HG02884 (cell line): ENCODE data around the gene C2CD3.
"Not testable (repeated sequence)": the region's sequence is repeated elsewhere in the genome, so short reads cannot be mapped to it uniquely, and the experiment has no call there.

ENCODE experiments used
- ATAC-seq: cut with Tn5 transposase; IDR thresholded peaks from one replicate; pipeline ENCODE4 v1.9.1; 2021; ENCODE audit warnings: mild to moderate bottlenecking, moderate library complexity; ENCODE audit not compliant: unreplicated experiment

Gene C2CD3

DNA sequence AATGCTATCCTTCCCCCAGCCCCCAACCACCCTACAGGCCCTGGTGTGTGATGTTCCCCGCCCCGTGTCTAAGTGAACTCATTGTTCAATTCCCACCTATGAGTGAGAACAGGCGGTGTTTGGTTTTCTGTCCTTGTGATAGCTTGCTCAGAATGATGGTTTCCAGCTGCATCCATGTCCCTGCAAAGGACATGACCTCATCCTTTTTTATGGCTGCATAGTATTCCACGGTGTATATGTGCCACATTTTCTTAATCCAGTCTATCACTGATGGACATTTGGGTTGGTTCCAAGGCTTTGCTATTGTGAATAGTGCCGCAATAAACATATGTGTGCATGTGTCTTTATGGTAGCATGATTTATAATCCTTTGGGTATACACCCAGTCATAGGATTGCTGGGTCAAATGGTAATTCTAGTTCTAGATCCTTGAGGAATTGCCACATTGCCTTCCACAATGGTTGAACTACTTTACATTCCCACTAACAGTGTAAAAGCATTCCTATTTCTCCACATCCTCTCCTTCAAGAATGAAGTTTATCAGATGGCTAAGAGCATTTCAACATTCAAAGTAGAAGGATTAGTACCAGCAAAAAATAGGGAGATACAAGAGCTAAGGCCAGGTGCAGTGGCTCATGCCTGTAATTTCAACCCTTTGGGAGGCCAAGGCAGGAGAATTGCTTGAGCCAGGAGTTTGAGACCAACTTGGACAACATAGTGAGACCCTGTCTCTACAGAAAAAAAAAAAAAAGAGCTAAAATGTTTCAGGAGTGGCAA is 50.4 kb downstream of the C2CD3 start:
- not testable (repeated sequence) for ATAC-seq

DNA sequence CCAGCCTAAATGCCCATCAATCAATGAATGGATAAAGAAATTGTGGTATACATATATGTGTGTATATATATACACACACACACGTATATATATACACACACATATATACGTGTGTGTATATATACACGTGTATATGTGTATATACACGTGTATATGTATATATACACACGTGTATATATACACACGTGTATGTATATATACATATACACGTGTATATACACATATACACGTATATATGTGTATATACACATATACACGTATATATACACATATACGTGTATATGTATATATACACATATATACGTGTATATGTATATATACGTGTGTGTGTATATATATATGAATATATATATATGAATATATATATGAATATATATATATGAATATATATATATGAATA is 54.1 kb downstream of the C2CD3 start:
- no peak for ATAC-seq

DNA sequence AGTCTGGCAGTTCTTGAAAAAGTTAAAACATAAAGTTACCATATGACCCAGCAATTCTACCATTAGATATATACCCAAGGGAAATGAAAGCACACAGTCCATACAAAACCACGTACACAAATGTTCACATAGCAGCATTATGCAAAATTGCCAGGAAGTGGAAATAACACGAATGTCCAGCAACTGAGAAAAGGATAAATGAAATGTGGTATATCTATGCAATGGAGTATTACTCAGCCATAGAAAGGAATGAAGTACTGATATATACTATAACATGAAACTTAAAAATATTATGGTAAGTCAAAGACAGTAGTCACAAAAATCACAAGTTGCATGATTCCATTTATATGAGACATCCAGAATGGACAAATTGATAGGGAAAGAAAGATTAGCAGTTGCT is 57.9 kb downstream of the C2CD3 start:
- ATAC-seq = no peak

DNA sequence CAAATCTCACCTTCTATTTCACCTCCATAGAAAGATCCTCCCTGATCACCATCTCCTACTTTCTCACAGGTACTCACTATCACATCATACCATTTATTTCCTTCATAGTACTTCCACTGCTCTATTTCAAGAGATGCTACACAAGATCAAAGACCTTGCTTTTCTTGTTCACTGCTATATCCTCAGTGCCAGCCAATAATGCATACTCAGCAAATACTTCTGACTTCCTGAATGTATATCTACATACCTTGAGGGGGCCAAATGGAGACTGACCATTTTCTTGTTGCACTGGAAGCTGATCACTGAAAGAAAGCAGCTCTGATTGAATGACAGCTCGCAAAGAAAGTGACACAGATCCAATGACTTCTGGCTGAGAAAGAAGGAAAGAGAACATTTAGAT is 64.7 kb downstream of the C2CD3 start:
- no peak for ATAC-seq

DNA sequence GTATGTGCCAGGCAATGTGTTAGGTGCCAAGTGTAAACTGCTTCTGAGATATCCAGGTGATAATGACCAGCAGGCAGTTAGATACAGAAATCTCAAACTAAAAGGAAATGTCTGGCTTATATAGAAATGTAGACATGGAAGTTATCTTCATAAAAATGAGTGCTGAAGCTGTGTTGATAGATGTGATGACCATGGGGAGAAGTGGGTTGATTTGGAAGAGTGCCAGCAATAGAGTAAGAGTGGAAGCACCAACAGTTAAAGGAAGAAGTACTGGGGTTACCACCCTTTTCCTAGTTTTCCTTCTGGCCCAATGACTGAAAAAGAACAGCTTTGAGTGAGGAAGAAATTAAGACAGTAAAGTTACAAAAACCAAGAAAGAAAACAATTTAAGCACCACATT is 68.5 kb downstream of the C2CD3 start:
- ATAC-seq = no peak

DNA sequence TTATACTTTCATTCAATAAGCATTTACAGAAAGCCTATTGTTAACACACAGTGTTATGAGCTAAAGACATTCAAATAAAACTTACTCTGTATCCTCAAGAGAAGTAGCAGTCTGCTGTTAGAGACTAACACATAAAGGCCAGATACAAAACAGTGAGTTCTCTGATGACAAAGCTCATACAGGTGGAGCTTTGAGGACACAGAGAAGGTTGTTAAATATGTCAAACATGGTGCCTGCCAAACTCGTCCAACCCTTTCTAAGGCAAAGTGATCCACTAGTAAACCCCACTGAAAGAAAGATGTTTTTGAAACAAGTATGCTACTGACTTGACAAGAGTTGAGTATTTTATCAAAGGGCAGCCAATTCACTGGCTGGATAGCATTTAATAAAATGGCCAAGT is 70.1 kb downstream of the C2CD3 start:
- ATAC-seq = no peak

DNA sequence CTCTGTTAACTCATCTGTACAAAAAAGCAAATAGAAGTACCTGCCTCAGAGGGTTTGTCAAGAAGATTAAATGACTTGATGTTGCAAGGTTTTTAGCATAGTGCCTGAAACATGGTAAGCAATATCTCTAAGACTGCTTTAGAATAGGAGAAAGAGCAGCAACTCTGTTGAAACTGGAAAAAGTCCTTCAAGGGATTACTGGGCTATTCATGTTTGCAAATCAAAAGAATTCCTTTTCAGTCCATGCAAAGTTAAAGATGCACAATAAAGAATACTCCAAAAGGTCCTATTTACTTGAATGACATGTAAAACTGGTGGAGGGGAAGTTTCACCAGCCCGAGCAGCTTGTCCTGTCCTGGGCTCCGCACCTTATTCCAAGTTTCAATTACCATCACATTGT is 70.6 kb downstream of the C2CD3 start:
- ATAC-seq = no peak

DNA sequence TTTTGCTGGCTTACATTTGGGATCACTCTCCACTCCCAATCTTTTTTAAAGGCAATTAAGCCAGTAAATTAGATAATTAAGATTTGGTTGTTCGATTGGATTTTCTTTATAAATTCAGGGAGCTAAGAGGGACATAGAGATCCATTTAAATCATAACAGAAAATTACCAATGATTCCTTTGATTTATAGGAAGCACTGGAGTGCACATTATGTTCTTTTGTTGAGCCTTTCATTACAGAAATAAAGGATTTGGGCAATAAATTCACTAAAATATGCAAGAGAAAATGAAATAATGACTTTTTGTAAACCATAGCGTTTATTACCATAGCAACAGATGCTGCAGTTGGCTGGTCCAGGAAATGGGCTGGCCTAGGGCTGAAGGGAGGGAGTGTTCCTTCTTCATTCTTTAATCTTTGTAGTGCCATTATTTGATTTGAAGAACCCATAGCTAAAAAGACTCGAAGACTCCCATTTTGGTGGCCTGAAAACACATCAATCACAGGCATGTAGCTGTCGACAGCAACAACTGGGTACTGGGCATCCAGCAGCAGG is 73.0 kb downstream of the C2CD3 start:
- no peak for ATAC-seq

DNA sequence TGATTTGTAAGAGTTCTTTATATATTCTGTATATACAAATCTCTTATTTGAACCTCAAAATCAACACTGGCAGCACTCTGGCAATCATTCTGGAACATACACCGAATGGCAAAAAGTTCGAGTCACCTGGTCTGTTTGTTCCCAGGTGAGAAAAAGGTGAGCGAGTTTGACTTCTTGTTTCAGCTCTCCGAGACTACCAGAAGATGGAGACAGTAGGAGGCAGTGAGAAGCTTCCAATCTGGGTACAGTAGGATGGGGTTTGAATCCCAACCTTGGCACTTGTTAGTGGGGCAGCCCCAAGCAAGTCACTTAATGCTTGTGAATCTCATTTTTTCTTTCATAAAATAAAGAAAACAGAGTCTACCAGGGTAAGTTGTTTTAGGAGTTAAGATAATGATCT is 76.4 kb downstream of the C2CD3 start:
- ATAC-seq = no peak

DNA sequence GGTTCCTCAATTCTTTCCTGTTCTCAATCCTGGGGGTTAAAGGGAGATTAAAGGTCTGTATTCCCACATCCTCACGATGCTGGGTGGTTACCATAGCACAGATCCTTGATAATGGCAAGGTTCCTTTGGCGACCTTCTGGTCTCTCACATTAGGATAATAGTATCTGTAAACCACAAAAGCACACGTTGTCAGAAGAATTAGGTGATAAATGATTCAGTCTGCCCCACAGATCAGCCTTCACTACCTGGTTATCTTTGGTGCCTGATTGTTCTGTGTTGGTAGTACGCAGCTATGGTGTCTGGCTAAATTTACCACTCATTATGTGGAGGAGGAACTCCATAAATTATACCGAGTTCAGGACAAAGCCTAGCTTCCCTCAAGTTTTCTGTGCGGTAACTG is 78.4 kb downstream of the C2CD3 start:
- ATAC-seq = no peak

DNA sequence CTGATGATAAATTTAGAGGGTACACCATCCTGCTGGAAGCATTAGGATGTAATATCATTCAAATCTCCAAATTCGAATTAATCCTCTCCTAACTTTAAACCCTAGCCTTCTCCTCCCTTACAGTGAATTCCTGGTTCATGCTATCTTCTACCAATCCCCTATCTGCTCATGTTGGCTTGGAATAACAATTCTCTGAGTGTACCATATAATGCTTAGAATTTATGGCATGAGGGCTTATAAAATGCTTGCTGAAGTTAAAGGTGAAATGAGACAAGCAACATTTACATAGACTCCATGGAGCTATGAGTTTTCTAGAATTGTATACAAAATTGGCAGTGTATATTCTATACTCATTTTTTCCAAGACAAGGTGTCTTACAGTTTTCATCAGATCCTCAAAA is 79.3 kb downstream of the C2CD3 start:
- ATAC-seq = no peak

DNA sequence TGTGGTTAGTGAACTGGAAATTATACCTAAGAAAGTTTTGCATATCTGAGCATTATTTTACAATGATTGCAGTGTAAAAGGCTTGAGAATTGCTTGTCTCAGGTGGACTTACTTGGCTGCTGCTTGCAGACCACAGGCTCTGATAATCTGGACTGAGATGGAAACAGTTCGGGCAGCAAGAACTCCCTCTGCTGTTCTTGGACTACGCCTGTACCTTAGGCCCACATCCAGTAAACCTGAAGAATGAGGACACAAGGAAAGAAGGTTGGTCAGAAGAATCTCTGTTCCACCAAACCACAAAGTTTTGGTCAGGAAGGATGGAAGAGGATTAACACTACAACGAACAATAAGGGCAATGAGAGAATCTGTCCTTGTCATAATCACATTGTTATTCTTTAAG is 80.1 kb downstream of the C2CD3 start:
- no peak for ATAC-seq

DNA sequence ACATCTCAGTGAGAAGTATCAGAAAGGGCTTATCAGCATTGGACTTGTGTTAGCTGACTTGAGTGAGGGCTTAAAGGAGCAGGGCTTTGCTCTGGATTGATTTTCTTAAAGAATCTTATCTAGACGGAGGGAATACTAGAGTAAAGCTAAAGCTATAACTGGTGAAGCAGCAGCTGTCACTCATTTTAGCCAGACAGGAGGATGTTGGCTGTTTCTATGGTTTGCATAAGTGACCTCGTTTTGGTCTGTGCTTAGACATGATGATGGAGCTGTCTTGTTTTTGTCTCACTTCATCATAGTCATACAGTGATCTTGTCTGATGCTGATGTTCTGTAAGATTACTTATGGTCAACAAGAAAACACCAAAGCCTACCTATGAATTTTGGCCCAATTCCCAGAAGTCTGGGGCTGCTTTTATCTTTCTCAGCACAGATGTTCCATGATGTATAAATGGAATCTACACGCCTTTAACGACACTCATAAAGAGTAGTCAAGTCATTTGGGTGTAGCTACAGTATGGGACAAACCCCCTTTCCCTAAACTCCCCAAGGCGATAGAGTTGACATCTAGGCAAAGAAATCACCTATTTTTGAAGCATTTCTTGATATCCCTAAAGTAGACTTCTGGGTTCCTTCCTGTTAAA is 84.4 kb downstream of the C2CD3 start:
- ATAC-seq = no peak

DNA sequence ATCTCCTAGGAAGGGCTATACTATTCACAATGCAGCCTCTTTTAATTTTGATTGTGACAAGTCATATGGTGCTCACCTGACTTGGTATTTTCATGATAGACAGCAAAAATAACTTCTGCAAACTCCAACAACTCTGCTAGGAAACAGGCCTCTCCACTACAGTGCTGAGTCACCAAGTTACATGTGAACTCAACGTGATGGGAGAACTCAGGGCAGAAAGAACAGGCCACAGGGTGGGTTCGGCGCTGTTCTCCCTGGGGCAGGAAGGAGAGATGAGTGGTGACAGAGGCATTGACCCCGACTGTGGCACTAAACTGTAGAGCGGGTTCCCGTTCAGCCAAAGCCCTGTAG is 85.3 kb downstream of the C2CD3 start:
- ATAC-seq = no peak

DNA sequence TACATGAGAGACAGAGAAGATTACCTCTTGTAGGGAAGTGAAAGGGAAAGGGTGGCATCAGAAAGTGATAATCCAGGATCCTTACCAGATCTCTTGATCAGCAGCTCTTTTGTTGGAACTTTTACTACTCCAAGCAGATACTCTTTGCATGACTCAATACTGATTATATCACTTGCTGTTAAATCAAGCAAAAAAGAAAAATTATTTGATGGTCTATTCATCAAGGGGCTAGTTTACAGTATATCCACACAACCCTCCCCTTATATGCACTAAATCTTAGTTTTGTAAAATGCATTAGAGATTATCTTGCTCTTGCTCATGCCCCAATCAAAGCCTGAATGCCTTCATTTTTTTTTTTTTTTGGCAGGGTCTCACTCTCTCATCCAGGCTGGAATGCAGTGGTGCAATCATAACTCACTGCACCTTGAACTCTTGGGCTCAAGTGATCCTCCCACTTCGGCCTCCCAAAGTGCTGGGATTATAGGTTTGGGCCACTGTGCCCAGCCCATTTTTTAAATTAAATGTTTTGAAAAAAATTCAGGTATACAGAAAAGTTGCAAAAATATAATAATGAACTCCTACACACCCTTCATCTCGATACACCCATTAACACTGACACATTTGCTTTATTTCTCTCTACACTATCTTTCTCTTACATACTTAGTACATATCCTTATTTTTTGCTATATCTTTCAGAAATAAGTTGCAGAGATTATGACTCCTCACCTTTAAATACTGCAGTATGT is 85.8 kb downstream of the C2CD3 start:
- ATAC-seq = no peak

DNA sequence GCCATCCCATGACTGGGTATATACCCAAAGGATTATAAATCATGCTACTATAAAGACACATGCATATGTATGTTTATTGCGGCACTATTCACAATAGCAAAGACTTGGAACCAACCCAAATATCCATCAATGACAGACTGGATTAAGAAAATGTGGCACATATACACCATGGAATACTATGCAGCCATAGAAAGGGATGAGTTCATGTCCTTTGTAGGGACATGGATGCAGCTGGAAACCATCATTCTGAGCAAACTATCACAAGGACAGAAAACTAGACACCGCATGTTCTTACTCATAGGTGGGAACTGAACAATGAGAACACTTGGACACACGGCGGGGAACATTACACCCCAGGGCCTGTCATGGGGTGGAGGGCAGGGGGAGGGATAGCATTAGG is 86.9 kb downstream of the C2CD3 start:
- not testable (repeated sequence) for ATAC-seq

DNA sequence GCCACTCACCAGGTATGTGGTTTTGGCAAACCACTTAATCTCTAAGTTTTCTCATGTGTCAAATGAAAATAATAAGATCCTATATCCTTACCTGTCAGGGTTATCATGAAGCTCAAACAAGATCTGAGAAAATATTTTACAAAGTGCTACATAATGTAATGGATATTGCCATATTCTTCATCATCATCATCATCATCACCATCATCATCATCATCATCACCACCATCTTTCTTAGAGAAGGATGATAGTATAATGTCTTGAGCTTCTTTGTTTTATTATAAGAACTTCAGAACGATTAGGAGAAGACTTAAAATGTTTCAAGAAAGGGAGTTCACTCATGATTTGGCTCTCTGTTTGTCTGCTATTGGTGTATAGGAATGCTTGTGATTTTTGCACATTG is 89.4 kb downstream of the C2CD3 start:
- no peak for ATAC-seq

DNA sequence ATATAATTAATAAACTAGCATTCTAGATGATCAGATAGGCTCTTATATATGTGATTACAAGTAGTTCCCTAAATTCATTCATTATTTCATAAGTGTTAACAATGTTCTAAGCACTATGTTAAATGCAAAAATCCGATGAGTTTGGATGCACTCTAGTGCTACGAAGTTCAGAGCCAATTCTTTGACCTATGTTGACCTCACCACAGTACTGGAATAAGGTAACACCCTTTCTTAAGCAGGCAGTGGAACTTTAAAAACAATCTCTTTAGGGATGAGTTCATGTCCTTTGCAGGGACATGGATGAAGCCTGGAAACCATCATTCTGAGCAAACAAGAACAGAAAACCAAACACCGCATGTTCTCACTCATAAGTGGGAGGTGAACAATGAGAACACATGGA is 93.6 kb downstream of the C2CD3 start:
- no peak for ATAC-seq

DNA sequence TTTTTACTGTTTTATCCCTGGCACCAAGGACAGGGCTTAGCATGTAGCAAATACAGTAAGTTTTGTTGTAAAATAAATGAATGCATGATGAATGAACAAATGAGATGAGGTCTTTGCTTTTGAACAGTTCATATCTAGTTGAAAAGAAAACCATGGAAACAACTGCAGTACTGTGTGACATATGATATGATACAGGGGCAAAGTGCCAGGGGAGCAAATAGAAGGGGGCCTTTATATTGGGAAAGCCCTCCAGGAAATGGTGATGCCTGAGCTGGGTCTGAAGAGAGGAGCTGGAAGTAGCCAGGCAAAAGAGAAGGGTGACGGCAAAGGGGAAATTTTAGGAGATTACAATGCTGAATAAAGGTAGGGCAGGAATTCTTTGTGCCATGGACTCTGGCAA is 98.1 kb downstream of the C2CD3 start:
- ATAC-seq = no peak

DNA sequence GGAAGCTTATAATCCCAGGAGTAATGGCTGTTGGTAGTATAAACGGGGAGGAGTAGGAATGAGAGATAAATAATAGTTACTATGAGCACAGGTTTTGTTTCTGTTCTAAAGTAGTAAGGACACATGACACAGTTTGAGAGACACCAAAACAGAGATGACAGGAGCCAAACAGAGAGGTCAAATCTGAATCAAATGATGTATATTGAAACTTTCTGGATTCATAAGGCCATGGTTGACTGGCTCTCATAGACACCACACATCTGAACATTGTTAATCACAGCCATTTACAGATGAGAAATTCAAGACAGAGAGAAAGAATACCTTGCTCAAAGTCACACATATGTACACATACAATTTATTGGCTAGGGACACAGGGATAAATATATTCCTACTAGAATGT is 98.5 kb downstream of the C2CD3 start:
- ATAC-seq = no peak

DNA sequence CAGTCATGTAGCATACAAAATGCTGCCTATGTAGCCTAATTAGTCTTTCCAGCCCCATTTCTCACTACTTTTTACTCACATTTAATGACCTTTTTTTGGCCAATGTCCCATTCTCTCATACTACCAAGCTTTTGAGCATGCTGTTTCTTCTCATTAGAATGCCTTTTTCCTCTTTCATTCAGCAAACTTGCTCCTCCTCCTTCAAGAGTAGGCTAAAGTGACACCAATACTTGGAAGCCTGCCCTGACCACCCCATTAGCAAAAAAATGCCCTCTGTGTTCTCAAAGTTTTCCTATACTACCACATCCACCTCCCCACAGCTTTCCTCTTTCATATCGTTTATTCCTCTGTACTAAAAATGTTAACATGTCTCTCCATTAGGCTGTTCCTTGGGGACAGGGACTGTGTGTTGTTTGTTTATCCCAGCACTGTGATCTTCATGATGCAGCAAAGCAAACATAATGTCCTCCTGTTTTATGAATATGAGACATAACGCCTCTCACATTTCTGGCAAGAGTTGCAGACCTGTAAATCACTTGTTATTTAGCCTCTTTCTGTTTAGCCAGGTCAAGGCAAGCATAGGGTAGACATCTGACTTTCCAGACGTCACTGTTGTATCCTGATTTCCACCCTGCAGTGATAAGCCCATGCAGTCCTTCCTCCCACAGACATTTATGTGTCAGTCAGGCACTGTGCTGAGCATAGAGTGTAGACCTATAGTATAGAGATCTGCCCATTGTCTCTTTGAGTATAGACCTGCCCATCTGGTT is 99.9 kb downstream of the C2CD3 start:
- ATAC-seq = no peak
